ENCODE measurements around the gene FRMD3. TPM values are rescaled to one million over a fixed set of nuclear protein-coding genes. Genes with fewer than 3 reads are reported as not detected.

Gene FRMD3
- polyA plus RNA-seq, 1 donor from 2014 or later: 13.0 TPM

- H4K20me1 ChIP-seq (ENCODE audit: insufficient read depth): no peaks in the 10 kb centered on the region
- no peak overlapping the region for H3K9ac ChIP-seq (ENCODE audit: low read length)
- no peaks in the 10 kb centered on the region for H3K9me3 ChIP-seq (ENCODE audit: low read length)
- H3K27me3 ChIP-seq (ENCODE audit: insufficient read depth, low read depth, low read length): no peaks in the 10 kb centered on the region
- H2AFZ ChIP-seq (ENCODE audit: low read depth, low read length): no peak overlapping the region
- TF ChIP-seq, protein P1, sequence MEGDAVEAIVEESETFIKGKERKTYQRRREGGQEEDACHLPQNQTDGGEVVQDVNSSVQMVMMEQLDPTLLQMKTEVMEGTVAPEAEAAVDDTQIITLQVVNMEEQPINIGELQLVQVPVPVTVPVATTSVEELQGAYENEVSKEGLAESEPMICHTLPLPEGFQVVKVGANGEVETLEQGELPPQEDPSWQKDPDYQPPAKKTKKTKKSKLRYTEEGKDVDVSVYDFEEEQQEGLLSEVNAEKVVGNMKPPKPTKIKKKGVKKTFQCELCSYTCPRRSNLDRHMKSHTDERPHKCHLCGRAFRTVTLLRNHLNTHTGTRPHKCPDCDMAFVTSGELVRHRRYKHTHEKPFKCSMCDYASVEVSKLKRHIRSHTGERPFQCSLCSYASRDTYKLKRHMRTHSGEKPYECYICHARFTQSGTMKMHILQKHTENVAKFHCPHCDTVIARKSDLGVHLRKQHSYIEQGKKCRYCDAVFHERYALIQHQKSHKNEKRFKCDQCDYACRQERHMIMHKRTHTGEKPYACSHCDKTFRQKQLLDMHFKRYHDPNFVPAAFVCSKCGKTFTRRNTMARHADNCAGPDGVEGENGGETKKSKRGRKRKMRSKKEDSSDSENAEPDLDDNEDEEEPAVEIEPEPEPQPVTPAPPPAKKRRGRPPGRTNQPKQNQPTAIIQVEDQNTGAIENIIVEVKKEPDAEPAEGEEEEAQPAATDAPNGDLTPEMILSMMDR (IDR thresholded peaks at IDR 0.05; ENCODE audit: poor library complexity, severe bottlenecking): no peak
- no peak for TF ChIP-seq EZH2 (IDR thresholded peaks at IDR 0.05; ENCODE audit: borderline replicate concordance, insufficient read depth, low read length, poor library complexity, severe bottlenecking)
- TF ChIP-seq TAF1 (IDR thresholded peaks at IDR 0.05; ENCODE audit: low read depth): no peak
- TF ChIP-seq SMC3 (conservative IDR thresholded peaks at IDR 0.05; ENCODE audit: poor library complexity): no peak
- TF ChIP-seq, protein P2, sequence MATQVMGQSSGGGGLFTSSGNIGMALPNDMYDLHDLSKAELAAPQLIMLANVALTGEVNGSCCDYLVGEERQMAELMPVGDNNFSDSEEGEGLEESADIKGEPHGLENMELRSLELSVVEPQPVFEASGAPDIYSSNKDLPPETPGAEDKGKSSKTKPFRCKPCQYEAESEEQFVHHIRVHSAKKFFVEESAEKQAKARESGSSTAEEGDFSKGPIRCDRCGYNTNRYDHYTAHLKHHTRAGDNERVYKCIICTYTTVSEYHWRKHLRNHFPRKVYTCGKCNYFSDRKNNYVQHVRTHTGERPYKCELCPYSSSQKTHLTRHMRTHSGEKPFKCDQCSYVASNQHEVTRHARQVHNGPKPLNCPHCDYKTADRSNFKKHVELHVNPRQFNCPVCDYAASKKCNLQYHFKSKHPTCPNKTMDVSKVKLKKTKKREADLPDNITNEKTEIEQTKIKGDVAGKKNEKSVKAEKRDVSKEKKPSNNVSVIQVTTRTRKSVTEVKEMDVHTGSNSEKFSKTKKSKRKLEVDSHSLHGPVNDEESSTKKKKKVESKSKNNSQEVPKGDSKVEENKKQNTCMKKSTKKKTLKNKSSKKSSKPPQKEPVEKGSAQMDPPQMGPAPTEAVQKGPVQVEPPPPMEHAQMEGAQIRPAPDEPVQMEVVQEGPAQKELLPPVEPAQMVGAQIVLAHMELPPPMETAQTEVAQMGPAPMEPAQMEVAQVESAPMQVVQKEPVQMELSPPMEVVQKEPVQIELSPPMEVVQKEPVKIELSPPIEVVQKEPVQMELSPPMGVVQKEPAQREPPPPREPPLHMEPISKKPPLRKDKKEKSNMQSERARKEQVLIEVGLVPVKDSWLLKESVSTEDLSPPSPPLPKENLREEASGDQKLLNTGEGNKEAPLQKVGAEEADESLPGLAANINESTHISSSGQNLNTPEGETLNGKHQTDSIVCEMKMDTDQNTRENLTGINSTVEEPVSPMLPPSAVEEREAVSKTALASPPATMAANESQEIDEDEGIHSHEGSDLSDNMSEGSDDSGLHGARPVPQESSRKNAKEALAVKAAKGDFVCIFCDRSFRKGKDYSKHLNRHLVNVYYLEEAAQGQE (IDR thresholded peaks at IDR 0.05; ENCODE audit: borderline replicate concordance): no peak
- TF ChIP-seq POLR2AphosphoS5 (IDR thresholded peaks at IDR 0.05): no peak
- no peak for TF ChIP-seq MXI1 (conservative IDR thresholded peaks at IDR 0.05; ENCODE audit: poor library complexity, severe bottlenecking)
- TF ChIP-seq EP300 (conservative IDR thresholded peaks at IDR 0.05; ENCODE audit: poor library complexity, severe bottlenecking): no peak
- TF ChIP-seq RAD21 (conservative IDR thresholded peaks at IDR 0.05): no peak
- H3K36me3 ChIP-seq (ENCODE audit: insufficient read depth, low read length): no peaks in the 10 kb centered on the region
- H3K4me2 ChIP-seq (ENCODE audit: low read length): no peak overlapping the region
- no peaks in the 10 kb centered on the region for H3K9me2 ChIP-seq (ENCODE audit: insufficient read depth, low read length)
- H3K4me3 ChIP-seq (ENCODE audit: low read length): no peak overlapping the region
- no peaks in the 10 kb centered on the region for H3F3A ChIP-seq (ENCODE audit: insufficient read depth, low read length, poor library complexity, severe bottlenecking)
- no peaks in the 10 kb centered on the region for H3K79me2 ChIP-seq (replicated peaks; ENCODE audit: insufficient read depth, low read length)
- H3K27ac ChIP-seq (ENCODE audit: low read length): no peak overlapping the region
Measured at GRCh38 chr9:83379045-83379444, 159.2 kb downstream of the FRMD3 start.

- Histone ChIP-seq H3K79me2 (replicated peaks; ENCODE audit: insufficient read depth, low read length) (no peaks in the 10 kb centered on the region), H3K27ac (ENCODE audit: low read length) (no peak overlapping the region)
Measured at GRCh38 chr9:83372957-83373356, 165.2 kb downstream of the FRMD3 start.

More at GRCh38 chr9:83372957-83373356, 165.2 kb downstream of the FRMD3 start:
- Histone ChIP-seq H2AFZ (ENCODE audit: low read depth, low read length) (no peak overlapping the region), H3F3A (ENCODE audit: insufficient read depth, low read length, poor library complexity, severe bottlenecking) (no peaks in the 10 kb centered on the region), H3K9me2 (ENCODE audit: insufficient read depth, low read length) (no peaks in the 10 kb centered on the region), H3K27me3 (ENCODE audit: insufficient read depth, low read depth, low read length) (no peaks in the 10 kb centered on the region), H3K9ac (ENCODE audit: low read length) (no peak overlapping the region), H3K4me2 (ENCODE audit: low read length) (no peak overlapping the region), H4K20me1 (ENCODE audit: insufficient read depth) (no peaks in the 10 kb centered on the region), H3K9me3 (ENCODE audit: low read length) (no peaks in the 10 kb centered on the region), H3K4me3 (ENCODE audit: low read length) (no peak overlapping the region), H3K36me3 (ENCODE audit: insufficient read depth, low read length) (no peaks in the 10 kb centered on the region)
- TF ChIP-seq RAD21 (conservative IDR thresholded peaks at IDR 0.05): no peak
- no peak for TF ChIP-seq EZH2 (IDR thresholded peaks at IDR 0.05; ENCODE audit: borderline replicate concordance, insufficient read depth, low read length, poor library complexity, severe bottlenecking)
- TF ChIP-seq SMC3 (conservative IDR thresholded peaks at IDR 0.05; ENCODE audit: poor library complexity): no peak
- TF ChIP-seq, protein P1 (IDR thresholded peaks at IDR 0.05; ENCODE audit: poor library complexity, severe bottlenecking): no peak
- no peak for TF ChIP-seq POLR2AphosphoS5 (IDR thresholded peaks at IDR 0.05)
- TF ChIP-seq, protein P2 (IDR thresholded peaks at IDR 0.05; ENCODE audit: borderline replicate concordance): no peak
- no peak for TF ChIP-seq MXI1 (conservative IDR thresholded peaks at IDR 0.05; ENCODE audit: poor library complexity, severe bottlenecking)
- TF ChIP-seq EP300 (conservative IDR thresholded peaks at IDR 0.05; ENCODE audit: poor library complexity, severe bottlenecking): no peak
- no peak for TF ChIP-seq TAF1 (IDR thresholded peaks at IDR 0.05; ENCODE audit: low read depth)

All from neural cell (in vitro differentiated cells).